Heart left ventricle (tissue), 11 donors: Measurements from ENCODE around the gene EPX. TPM values are rescaled to one million over a fixed set of nuclear protein-coding genes. Genes with fewer than 3 reads are reported as not detected.

Source experiments
- polyA plus RNA-seq, 2 donors: library from polyadenylated mRNA; stranded (reverse); fragments of 200-250 nt; gene quantifications; one replicate each; pipeline ENCODE4 v1.2.3, GENCODE V29; 2013
- total RNA-seq, 9 donors: library from RNA; depleted of rRNA in 2 of 9; stranded (reverse); fragments of >200 nt in 2 of 9; fragmentation: NEBNext Ultra II Directional in 3 of 9; extraction: Animal tissue kit (Norgen Biotek cat#: 25700) in 3 of 9; gene quantifications; one replicate each; pipeline versions ENCODE4 v1.1.0 to v1.2.4, GENCODE V29; 2016 to 2023
- donor health status: ischemic (EF 13 %, LVEDD 7.1; RV severe dilation, severe dysfunction).
- donor health status: healthy with polysubstance abuse.
- donor health status: DM: no; HTN: yes; CAD: no.
- donor health status: DM: no; HTN: no; CAD: no.
- donor health status: ischemic (EF 25% LVEDD 5.7; RV mildly dilated, moderate dysfunction).
- donor health status: healthy.
- donor health status: DM: yes; HTN: yes; CAD: no.
- donor health status: PGD.
- donor health status: nonischemic (EF 23%, LVEDD 6.1; RV moderate dilation, normal function).

Gene EPX
- total and polyA plus RNA-seq, 11 donors, result not detected

Other genes with a start within 250 kb of the EPX start
- 10 to 100 TPM; 37.6 to 68.5 (median 42.8) TPM for gene CUEDC1, start 237.3 kb upstream of the EPX start, total RNA-seq
- 10 to 100 TPM; 29.6 to 39.9 TPM for gene CUEDC1, start 237.3 kb upstream of the EPX start, polyA plus RNA-seq
- 10 to 100 TPM; 58.9 to 85.6 (median 62.6) TPM for gene VEZF1, start 204.5 kb upstream of the EPX start, total RNA-seq
- gene VEZF1, start 204.5 kb upstream of the EPX start, polyA plus RNA-seq, result 10 to 100 TPM; 18.2 to 46.4 TPM
- gene SRSF1, start 185.5 kb upstream of the EPX start, total RNA-seq, result 100 to 1,000 TPM in 4 of 9 donors, 10 to 100 TPM in 5; 80.8 to 114 (median 99.7) TPM
- gene SRSF1, start 185.5 kb upstream of the EPX start, polyA plus RNA-seq, result 100 to 1,000 TPM in 1 of 2 donors, 10 to 100 TPM in 1; 48.2 to 129 TPM
- 100 to 1,000 TPM in 1 of 9 donors, 10 to 100 TPM in 8; 41.4 to 102 (median 74.0) TPM for gene DYNLL2, start 109.3 kb upstream of the EPX start, total RNA-seq
- gene DYNLL2, start 109.3 kb upstream of the EPX start, polyA plus RNA-seq, result 10 to 100 TPM; 70.8 to 89.4 TPM
- not detected for gene OR4D1, start 44.3 kb upstream of the EPX start, total RNA-seq
- not detected for gene OR4D1, start 44.3 kb upstream of the EPX start, polyA plus RNA-seq
- gene OR4D2, start 25.7 kb upstream of the EPX start, total RNA-seq, result not detected
- not detected for gene OR4D2, start 25.7 kb upstream of the EPX start, polyA plus RNA-seq
- gene MKS1, start 26.5 kb downstream of the EPX start, total RNA-seq, result 10 to 100 TPM in 3 of 9 donors, 1 to 10 TPM in 6; 3.3 to 15.1 (median 8.6) TPM
- 1 to 10 TPM; 6.1 to 6.3 TPM for gene MKS1, start 26.5 kb downstream of the EPX start, polyA plus RNA-seq
- not detected for gene LPO, start 45.9 kb downstream of the EPX start, total RNA-seq
- gene LPO, start 45.9 kb downstream of the EPX start, polyA plus RNA-seq, result not detected
- gene MPO, start 88.2 kb downstream of the EPX start, total RNA-seq, result 1 to 10 TPM in 1 of 9 donors, under 1 TPM in 5, not detected in 3; 0.12 to 2.8 (median 0.35) TPM
- under 1 TPM in 1 of 2 donors, not detected in 1; 0.11 TPM for gene MPO, start 88.2 kb downstream of the EPX start, polyA plus RNA-seq
- gene TSPOAP1, start 136.1 kb downstream of the EPX start, total RNA-seq, result 10 to 100 TPM in 6 of 9 donors, 1 to 10 TPM in 3; 5.1 to 23.1 (median 13.3) TPM
- 10 to 100 TPM in 1 of 2 donors, 1 to 10 TPM in 1; 1.6 to 19.0 TPM for gene TSPOAP1, start 136.1 kb downstream of the EPX start, polyA plus RNA-seq
- gene SUPT4H1, start 159.5 kb downstream of the EPX start, total RNA-seq, result 10 to 100 TPM; 44.1 to 69.9 (median 58.0) TPM
- gene SUPT4H1, start 159.5 kb downstream of the EPX start, polyA plus RNA-seq, result 10 to 100 TPM; 53.9 to 92.7 TPM
- gene RNF43, start 224.8 kb downstream of the EPX start, total RNA-seq, result 1 to 10 TPM; 3.8 to 7.5 (median 5.1) TPM
- gene RNF43, start 224.8 kb downstream of the EPX start, polyA plus RNA-seq, result 1 to 10 TPM; 1.9 to 2.7 TPM